Head of caudate nucleus (tissue), 42 donors: ENCODE data around the gene PITX1.
A peak's percentile ranks its signal among the peaks of the same experiment; 100 is the strongest.
"Not testable (repeated sequence)": the region's sequence is repeated elsewhere in the genome, so short reads cannot be mapped to it uniquely, and the experiment has no call there.

Experiments
- DNase-seq, 42 donors: peaks; one replicate each; pipeline versions ENCODE4 v3.0.0 to v3.0.0-alpha.2; 2020 to 2021; ENCODE audit warnings: mixed read lengths in 7 of 42
- intact Hi-C: fragments of 100-400 bp; cut with DNase I; formaldehyde crosslinking; loops from one replicate; pipeline ENCODE4 v1.15.0; 2022

Gene PITX1

DNA sequence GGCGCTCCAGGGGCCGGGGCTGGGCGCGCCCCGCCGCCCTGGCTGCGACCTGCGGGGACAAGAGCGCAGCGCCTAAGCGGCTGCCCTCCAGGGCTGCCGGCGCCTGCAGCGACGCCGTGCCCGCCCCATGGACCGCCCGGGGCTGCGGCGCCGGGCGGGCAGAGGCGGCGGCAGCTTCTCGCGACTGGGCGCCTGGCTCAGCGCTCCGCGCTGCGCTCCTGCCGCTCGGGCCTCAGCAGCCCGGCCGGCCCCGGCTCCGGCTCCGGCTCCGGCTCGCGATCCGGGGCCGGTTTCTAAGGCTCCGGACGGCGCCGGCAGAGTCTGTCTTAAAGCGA is at the start of gene PITX1:
Gene PITX1, minus strand, starts transcription at position 328 of the 335 bp plus-strand sequence. CDS start 347 bp downstream, outside the sequence.
- DNase-seq = no peak
- intact Hi-C loops = no loop called here

DNA sequence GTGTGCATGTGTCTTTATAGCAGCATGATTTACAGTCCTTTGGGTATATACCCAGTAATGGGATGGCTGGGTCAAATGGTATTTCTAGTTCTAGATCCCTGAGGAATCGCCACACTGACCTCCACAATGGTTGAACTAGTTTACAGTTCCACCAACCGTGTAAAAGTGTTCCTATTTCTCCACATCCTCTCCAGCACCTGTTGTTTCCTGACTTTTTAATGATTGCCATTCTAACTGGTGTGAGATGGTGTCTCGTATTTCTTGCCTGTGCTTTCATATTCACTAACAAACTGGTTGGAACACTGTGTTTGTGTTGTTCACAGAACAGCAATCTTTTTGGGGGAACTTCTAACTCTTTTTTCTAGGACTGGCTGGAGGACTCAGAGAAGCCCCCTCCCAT is 49.3 kb upstream of the PITX1 start:
- DNase-seq, intact Hi-C loops: not testable (repeated sequence)

GRCh38 chr5:135081240-135081639 is 47.2 kb upstream of the PITX1 start:
- intact Hi-C loops = no loop called here

DNA sequence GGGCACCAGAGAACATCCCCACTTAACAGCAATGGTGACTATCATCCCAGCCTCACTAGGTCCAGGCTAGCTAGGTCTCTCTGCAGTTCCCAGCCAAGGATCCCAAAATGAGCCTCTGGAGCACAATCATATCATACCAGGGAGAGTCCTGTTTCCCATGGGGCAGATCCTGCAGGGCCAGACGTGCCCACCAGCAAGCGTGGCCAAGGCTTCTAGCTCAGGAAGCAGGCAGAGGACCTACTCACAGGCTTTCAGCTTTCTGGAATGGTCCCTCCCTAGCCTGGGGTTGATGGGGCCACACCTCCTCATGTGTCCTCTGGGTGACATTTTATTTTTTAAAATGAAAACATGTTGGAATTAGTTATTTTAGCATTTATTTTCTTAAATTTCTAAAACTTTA is 45.7 kb upstream of the PITX1 start:
- intact Hi-C loops = no loop called here

More at GRCh38 chr5:135081240-135081639, 47.2 kb upstream of the PITX1 start:
- DNase-seq = no peak

GRCh38 chr5:135079099-135079681 is 45.2 kb upstream of the PITX1 start:
- peak in 6 of 42 donors; percentile 0 to 18 (median 3) for DNase-seq
- intact Hi-C loops = no loop called here

More for the DNA sequence above, 45.7 kb upstream of the PITX1 start:
- DNase-seq = peak in 7 of 42 donors; percentile 4 to 23 (median 11)

DNA sequence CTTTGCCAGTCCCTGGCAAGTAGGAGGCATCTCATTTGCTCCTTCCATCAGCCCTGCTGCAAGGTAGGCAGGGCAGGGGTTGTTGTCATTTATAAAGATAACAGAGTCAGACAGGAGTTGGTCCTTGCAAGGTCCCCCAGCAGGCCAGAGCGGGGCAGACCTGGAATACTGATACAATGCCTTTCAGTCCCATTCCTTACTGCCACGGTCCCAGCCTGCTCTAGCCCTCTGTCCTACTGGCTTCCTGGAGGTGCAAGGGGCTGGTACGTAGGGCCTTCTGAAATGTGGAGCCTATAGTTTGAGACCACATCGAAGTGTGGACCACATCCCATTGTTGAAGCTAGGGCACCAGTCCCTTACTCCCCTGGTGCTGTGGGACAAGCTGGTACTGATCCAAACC is 42.8 kb upstream of the PITX1 start:
- intact Hi-C loops = no loop called here
- DNase-seq = peak in 7 of 42 donors; percentile 1 to 25 (median 10)

DNA sequence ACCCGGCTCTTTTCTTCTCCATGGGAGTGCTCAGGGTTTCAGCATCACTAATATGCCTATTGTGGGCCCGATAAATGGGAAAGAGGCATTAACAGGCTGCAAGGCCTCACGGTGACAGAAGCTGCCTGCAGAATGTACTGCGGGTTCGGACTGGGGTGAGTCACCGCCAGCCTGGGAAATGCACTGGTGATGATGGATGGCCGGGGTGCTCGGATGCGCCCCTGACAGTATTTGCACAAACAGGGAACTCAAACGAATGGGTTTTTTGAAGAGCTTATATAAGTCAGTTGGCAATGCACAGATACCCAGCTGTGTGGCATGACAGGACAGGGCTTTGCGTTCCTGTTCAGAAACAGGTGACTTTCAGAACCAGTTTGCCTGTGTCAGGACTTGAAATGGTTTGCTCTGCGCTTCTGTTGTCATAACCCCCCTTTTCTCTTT is 42.0 kb upstream of the PITX1 start:
- DNase-seq = peak in 6 of 42 donors; percentile 5 to 41 (median 18)
- intact Hi-C loops = no loop called here

DNA sequence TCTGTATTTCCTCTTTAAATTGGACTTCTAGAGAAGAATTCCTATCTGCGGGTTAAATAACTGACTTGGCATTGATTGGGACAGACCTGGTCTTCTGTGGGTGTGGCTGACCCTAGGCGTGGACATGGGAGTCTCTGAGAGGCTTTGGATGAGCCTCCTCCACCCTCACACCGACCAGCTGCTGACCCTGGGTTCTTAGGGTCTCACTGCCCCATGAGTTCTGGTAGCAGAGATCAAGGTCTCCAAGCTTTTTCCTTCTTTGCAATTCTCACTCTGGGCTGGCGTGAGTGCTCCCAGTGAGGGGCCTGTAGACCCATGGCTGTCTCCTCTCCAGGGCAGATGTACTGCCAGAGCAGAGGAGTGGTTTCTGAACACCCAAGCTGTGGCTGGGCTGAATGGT is 41.6 kb upstream of the PITX1 start:
- peak in 5 of 42 donors; percentile 5 to 27 (median 13) for DNase-seq
- intact Hi-C loops = no loop called here

DNA sequence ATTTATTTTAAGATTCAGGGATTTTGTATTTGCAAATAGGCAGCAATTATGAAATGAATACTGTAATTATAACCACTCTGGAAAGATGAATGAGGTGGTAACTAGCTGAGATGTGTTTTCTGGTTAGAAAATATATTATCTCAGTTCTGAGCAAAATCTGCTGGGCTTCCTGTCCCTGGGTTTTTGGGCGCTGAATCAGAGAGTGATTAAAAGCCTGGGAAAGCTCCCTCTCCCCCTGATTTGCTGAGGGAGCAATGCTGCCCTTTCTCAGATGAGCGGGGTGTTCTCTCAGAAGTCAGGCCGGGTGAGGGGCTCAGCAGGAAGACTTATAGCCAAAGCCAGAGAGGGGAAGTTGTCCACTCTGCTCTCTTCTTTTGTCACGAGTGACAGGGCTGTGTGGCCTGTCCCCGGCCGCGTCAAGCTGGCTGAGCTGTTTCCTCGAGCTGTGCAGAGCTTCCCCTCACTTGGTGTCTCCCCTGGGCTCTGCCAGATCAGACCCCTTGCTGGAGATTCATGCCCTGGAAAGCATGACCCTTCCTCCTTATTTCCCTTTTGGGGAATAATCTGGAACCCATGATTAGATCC is 39.8 kb upstream of the PITX1 start:
- peak in 6 of 42 donors; percentile 8 to 34 (median 26) for DNase-seq
- intact Hi-C loops = no loop called here

DNA sequence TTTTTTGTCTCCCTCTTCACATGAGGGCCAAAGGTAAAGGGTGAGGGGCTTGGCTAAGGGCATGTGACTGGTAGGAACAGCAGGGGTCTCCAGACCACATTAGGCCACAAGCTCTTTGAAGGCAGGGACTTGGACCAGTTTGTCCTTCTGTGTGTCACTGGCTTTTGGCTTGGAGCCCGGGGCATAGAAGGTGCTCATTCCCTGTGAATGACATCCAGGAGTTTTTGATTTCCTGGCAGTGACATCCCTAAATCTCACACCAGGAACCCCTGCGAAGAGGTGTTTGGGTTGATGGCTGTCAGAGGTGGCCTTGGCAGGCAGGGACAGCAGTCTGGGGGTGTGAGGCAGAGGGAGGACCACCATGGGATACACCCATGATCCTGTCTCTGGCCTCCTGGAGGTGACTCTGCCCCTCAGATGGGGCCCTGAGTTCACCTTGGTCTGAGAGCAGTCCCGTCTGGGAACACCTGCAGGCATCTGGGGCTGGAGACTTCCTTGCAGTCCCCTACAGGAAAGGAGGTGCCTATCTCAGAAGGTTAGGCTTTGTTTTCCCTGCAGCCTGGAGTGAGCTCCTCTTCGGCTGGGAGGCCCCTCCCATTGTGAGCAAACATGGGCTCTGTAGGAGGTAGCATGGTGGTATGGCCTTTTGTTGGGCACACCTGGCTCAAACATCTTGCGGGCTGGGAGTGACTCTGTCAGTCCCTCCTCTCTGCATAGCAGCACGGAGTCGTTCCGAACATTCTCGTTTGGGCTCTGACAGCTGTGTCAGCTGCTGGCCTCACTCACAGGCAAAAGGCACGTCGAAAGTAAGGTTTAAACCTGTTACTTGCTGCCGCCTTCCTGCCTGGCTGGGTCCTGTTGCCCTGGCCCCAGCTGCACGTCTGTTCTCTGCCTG is 38.6 kb upstream of the PITX1 start:
- peak in 4 of 42 donors; percentile 4 to 39 (median 16) for DNase-seq
- intact Hi-C loops = no loop called here

DNA sequence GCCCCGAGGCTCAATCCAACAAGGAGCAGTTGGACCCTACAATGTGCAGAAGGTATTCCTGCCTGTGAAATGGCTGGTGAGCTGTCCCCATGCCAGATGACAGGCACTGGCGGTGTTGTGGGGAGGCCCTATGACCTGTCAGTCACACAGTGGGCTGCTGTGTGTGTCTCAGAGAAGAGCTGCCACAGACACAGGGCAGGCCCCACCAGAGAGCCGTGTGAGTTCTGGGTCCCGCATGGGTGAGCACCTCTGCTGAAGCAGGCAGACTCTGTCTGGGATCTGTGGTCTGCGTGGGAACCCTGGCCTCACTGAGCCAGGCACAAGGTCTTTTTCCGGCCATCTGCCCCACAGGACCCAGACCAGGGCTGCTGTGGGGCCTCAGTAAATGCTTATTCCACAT is 37.3 kb upstream of the PITX1 start:
- DNase-seq = no peak
- intact Hi-C loops = no loop called here

DNA sequence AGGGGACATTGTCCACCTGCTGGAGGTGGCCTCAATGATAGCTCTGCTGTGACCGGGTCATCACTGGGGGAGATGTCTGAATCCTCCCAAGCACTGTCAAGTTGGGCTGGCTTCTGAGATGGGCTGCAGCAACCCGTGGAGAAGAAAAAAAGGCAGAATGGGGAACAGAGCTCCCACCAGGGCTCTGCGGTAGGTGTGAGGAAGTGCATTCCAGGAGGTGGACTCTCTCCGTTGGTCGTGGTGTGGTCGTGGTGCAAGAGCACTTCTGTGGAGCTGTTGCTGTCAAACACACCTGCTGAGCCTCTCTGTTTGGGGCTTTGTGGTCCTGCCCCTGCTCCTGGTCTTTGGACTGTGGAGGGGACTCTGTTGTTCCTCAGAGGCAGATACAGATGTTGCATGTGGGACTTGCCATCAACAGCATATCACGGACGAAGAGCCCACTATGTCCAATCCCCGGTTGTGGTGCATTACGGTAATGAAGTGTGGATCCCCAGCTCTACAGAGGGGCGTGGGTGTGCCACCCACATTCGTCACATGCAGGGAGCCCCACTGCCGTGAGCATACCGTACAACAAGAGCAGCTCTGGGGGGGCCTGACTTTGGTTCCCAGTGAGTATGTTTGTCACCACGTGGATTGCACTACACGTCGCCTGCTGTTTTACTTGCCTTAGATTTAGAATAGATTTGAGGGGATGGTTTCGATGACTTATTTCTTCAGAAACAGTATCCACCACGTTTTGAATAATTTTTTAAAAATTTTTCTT is 36.0 kb upstream of the PITX1 start:
- DNase-seq = no peak
- intact Hi-C loops = no loop called here

DNA sequence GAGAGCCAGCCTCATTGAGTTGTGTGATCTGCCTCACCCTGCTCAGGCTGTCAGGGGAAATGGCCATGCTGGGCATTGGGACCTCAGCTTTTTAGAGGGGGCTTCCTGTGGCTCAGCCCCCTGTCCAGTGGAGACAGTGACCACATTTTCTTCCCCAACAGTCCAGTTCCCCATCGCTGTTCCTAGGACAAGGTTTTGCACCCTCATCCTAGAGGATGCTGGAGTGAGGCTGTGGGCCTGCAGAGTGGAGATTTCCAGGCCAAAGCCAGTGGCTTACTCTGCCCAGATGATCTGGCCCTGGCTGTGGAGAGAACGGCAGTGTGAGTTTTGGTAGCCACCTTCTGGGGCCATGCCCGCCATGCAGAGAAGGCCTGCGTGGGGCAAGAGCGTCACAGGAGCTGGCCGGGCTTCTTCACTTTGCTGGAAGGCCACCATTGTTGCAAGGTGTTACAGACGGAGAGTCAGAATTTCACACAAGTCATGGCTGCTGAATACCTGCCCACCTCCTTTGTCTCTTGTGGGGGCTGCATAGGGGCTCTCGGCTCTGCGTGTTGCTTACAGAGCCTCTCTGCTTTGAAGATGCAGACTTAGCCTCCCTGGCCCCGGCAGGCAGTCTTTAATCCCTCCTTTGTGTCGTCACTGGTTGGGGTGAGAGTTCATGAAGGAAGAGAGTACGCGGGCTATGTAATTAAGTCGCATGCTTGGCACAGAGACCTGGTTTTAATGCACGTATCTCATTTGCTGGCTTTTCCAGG is 35.2 kb upstream of the PITX1 start:
- intact Hi-C loops = no loop called here
- no peak for DNase-seq

- intact Hi-C loops = no loop called here
- DNase-seq = no peak
Measured at GRCh38 chr5:135067587-135067986, 33.6 kb upstream of the PITX1 start.

DNA sequence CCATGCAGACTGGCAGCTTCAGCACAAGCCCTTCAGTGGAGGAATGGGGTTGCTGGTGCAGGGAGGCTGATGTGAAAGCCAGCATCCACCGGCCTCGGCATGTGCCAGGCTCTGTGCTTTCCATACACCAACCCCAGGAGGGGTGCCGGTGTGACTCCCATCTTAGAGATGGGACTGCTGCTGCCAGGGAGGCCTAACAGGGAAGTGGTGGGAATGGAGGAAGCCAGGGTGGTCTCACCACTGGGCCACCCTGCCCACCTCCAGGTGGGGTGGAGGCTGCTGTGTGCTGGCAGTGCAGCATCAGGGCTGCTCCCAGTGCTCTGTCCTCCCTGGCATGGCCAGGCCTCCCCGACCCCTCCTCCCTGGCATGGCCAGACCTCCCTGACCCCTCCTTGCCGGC is 32.8 kb upstream of the PITX1 start:
- intact Hi-C loops = no loop called here
- no peak for DNase-seq

DNA sequence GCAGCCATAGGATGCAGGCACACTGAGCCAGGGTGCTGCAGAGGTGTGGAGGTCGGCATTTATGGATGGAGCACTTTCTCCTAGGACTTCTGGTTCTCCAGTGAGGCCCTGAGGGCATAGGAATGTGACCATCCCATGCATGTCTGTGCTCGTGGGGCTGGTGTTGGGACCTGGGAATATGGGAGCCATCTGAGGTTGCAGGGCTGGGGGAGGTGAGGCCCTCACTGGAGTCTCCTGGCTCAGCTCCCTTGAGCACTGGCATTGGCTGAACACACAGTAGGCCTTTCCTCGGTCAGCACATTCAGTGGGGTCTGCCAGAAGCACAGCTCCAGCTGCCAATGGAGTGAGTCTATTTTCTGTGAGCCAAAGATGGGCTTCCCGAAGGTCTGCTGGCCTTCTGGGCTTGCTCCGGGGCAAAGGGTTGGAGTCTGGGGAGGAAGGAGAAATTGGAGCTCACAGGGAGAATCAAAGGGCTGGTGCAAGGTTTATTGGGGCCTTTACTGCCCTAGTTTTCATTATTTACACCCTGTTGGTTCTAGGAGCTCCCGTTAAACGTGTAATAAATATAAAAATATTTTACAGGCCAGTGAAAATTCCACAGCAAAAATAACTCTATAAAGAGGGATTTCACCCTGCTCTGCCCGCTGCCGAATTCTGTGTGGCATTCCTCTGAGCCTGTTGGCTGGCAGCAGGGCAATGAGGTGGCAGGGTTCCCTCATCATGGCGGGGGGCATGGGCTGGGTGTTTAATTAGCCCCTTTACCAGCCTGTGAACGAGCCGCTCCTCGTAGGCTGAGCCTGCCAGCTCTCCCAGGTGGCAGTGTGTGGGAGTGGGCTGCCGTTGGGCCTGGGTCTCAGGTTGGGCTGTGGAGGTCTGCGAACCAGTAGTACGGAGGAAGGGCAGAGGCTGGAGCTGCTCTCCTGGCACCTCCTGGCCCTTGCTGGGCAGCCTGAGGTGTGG is 31.6 kb upstream of the PITX1 start:
- DNase-seq = no peak
- intact Hi-C loops = no loop called here

GRCh38 chr5:135064235-135064570 is 30.2 kb upstream of the PITX1 start:
- DNase-seq = no peak
- intact Hi-C loops = no loop called here
